ENCODE results near the gene ZNF492.
"Not testable (repeated sequence)": the region's sequence is repeated elsewhere in the genome, so short reads cannot be mapped to it uniquely, and the experiment has no call there.

Gene ZNF492

DNA sequence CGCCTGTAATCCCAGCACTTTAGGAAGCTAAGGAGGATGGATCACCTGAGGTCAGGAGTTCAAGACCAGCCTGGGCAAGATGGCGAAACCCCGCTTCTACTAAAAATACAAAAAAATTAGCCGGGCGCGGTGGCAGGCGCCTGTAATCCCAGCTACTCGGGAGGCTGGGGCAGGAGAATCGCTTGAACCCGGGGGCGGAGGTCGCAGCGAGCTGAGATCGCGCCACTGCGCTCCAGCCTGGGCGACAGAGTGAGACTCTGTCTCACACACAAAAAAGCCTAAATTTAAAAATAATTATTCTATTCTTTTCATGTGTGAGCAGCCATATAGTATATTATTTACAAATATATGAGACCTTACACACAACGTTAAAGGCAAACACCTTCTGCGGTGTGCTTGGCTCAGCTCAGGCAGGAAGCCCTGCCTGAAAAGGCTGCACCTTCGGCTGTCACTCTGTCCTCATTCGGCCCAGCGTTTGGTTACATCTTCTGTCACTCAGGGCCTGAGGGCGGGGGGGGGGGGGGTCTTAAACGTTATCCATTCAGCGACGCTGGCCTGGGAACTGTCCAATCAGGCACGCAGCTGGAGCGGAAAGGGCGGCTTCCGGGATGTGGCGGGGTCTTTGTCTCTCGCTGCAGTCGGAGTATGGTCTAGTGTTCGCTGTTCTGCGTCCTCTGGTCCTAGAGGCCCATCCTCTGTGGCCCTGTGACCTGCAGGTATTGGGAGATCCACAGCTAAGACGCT, at the start of gene ZNF492:
Gene ZNF492 (plus strand): TSS at position 619 of the 744 bp plus-strand sequence. CDS start 19,076 bp downstream, outside the sequence.
- not testable (repeated sequence) for DNase-seq

DNA sequence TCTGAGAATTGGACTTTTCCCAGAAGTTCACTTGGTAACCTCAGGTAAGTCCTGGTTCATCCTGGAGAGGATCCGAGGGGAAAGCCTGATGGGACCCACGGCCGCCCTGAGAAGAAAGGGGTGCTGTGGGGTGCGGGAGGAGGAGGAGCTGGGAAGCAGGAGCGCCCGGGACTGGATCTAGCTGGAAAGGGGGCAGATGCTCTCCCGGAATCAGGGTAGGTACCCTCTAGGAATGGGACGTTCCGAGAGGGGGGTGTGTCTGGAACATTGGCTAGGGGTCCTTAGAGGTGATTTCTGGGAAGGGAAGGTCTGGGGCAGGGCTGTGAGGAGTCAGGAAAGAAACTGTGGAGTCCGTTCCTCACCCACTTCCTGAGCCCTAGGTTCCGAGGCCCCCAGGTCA, 38.7 kb upstream of the ZNF492 start:
- no peak for DNase-seq

DNA sequence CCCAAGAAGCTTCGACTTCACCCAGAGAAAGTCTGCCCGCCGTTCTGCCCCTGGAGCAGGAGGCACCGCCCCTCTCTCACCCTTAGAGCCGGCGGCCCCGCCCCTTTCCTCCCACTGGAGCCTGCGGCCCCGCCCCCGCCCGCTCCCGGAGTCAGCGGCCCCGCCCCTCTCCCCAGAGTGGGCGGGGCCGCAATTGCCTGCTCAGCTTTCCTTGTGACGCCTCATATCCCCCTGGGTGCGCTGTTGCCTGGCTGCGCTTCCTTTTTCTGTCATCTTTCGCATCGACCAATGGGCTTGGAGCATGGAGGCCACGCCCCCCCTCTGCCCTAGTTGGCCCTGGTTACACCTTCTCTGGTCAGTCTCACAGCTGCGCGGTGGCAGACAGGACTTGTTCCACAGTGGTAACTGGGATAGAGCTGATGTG, 38.2 kb upstream of the ZNF492 start:
- no peak for DNase-seq

DNA sequence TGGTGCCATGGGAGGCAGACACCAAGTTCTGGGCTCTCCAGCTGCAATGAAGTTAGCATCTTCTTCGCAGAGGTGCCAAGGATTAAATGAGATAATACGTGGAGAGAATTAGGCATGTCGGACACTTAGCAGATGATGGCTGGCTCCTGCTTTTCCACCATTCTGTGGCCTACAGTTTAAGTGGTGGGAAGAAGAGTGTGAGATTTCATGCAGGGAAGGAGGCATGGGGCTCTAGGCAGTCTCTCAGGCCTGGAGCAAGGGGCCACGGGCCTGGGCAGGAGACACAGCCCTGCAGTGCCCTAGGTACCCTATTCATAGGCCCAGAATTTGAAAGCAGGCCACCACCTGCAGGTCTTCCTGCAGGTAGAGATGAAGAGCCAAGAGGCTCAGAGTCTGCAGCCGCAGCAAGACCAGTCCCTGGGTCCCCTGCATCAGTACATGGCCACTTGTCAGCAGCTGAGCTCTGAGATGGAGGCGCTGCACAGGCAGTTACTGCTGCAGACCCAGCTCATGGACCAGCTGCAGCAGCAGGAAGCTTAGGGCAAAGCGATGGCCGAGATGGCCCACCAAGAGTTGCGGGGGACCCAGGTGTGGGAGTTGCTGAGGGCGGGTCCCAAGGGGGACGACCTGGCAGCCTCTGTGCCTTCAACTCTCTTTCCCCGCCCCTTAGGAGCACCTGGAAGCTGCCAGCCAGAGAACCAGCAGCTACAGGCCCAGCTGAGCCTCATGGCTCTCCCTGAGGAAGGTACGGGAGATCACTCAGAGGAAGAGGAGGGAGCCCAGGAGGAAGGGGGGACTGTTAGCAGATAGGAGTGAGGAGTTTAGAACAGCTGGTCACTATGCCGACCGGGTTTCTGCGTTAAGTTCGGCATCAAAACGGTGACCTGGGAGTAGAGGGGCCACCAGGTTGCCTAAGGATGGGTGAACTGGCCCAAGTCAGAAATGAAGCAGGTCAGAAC, 33.2 kb upstream of the ZNF492 start:
- DNase-seq, result no peak

DNA sequence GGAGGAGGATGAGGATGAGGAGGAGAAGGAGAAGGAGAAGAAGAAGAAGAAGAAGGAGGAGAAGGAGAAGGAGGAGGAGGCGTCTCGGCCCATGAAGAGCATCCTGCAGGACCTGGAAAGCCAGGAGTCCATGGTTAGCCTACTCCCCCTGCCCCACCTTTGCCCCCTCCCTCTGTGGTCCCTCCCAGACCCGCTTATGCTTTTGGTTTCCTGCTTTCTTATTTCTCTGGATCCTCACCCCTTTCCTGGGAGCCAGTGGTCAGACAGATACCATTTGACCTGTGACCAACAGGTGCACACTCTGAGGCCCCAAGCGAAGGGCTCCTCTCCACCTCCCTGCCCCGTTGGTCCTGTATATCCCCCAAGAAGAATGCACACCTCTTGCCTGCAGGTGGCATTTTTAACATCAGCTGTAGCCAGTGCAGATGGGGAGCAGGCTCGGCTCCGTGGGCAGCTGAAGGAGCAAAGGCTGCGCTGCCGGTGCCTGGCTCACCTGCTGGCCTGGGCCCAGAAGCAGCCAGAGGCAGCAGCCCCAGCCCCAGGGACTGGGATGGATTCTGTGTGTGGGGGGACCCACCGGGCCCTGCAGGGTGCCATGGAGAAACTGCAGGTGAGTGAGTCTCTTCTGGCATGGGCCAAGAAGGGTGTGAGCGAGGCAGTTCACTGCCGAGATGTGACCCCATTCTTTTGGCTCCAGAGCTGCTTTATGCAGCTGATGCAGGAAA, 32.1 kb upstream of the ZNF492 start:
- DNase-seq, result no peak

DNA sequence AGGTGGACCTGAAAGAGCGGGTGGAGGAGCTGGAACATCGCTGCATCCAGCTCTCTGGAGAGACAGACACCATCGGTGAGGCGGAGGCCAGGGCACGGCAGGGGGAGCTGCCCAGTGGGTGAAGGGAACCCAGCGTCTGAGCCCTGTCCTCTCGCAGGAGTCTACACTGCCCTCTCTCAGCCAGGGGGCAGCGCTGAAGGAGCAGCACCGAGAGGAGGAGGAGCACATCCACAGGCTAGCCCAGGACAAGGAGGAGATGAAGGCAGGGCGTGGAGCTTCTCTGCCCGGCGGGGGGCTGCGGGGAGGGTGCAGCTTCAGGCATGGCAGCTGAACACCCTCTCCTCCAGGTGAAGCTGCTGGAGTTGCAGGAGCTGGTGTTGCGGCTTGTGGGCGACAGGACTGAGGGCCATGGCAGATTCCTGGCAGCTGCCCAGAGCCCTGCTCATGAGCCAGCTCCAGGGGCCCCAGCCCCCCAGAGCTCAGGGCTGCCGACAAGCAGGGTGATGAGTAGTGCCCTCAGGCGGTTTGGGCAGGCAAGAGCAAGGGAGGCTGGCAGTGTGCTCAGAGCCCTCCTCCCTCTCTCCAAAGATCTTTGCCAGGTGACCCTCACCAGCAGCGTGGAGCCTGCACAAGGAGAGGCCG, 31.4 kb upstream of the ZNF492 start:
- no peak for DNase-seq

DNA sequence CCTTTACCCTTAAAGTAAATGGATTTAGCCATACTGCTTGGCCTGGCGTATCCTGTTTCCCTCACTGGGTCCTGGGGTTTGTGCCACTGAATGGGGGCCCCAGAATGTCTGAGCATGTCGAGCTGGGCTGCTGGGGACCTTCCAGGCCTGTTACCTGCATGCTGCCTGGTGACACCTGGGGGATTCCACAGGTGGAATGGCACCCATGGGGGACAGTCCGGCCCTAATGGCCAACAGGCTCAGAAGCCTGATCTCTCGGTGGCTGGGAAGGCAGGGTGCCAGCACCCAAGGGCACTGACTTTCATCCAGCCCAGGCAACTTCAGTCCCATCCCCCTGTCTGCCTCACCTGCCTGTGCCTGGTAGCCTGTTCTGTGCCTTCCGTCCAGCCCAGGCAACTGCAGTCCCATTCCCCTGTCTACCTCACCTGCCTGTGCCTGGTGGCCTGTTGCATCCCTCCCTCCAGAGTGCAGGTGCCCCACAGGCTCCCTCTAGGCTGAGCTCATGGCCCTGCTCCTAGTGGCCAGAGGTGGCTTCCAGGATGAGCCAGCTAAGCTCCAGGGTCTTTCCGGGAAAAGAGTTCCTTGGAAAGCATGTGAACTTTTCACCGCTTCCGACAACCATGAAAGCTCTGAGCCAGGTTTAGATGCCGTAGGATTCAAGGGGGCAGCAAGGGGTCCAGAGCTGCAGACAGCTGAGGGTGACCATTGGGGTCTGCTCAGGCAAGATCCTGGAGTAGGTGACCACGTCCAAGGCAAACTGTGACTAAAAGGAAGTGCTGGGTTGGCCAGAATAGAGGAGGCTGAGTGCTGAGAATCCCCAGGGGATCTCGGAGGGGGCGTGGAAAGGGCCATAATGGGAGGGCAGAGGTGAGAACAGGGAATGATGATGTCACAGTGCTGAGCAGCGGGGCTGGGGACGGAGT, 30.3 kb upstream of the ZNF492 start:
- no peak for DNase-seq

DNA sequence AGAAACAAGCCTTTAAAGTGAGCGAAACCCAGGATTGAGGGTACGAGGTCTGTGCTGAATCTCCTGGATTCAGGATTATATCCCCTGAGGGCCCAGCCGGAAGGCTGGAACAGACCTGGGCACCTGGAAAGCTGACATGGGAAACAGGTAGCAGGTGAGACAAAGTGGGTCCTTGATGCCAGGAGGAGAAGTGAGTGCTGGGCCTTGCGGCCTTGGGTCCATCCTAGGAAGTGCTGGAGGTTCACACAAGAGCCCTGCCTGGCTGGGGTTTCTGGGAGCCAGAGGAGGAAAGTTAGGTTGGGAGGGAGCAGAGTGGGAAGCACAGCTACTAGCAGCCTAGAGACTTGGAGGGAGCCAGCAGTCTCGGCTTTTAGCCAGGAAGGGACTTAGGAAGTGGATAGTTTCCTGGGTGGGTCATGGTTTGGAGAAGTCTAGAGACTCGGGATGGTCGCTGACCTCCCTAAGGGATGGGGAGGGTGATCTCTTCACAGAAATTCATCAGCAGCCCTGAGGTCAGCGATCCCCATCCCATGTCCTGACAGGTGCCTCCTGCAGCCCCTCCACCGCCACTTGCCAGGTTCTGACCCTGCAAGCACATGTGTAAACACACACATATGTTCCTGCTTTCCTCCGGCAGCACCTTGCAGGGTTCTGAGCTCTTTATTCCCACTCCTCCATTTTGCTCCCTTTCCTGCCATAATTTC, 29.4 kb upstream of the ZNF492 start:
- no peak for DNase-seq

DNA sequence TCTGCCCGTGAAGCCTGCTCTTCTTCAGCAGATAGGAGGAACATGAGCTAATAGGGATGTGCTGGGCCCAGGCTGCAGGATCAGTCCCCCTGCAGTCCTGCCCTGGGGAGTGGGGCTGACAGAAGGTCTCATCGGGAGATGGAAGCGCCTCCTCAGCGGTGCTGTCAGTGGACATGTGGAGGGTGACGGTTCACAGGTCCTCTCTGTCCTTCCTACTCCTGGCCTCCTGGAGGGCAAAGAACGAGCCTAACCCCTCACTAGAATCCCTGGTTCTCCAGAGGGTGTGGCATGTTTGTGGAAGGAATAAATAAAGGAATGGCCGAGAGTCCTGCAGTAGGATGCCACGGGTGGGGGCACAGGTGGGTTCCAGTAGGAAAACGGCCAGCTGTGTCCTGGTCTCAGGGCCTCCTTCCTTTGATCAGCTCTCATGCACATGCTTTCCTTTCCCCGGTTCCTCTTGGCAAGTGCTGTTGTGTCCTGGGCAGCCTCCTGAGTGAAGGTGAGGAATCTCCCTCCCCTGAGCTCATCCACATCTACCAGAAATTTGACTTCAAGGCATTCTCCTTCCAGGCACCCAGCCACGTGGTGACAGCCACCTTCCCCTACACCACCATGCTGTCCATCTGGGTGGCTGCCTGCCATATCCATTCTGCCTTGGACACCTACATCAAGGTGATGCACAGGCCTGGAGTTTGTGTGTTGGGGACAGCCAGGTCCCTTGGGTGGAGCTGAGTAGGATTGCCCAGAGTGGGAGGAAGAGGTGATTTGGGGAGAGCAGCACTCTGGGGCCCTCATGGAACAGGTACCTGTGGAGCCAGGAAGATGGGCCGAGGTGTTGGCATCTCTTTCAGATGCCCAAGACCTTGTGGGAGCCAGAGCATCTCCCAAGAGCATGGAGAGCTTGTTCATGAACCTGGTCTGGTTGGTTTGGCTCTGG, 28.6 kb upstream of the ZNF492 start:
- no peak for DNase-seq

DNA sequence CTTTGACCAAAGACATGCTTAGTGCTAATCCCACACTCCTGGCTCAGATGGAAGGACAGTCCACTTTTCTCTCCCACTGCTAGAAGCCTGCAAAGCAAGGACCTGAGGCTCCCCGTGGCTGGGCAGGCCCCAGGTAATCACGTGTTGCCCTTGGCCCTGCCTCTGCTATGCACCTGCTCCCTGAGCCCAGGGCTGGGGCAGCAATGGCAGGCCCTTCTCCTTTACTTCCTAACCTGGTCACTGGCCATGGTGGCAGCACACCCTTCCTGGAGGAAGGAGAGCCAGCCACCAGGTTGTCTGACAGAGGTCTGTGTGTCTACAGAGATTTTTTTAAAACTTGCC, 27.9 kb upstream of the ZNF492 start:
- DNase-seq, result no peak

DNA sequence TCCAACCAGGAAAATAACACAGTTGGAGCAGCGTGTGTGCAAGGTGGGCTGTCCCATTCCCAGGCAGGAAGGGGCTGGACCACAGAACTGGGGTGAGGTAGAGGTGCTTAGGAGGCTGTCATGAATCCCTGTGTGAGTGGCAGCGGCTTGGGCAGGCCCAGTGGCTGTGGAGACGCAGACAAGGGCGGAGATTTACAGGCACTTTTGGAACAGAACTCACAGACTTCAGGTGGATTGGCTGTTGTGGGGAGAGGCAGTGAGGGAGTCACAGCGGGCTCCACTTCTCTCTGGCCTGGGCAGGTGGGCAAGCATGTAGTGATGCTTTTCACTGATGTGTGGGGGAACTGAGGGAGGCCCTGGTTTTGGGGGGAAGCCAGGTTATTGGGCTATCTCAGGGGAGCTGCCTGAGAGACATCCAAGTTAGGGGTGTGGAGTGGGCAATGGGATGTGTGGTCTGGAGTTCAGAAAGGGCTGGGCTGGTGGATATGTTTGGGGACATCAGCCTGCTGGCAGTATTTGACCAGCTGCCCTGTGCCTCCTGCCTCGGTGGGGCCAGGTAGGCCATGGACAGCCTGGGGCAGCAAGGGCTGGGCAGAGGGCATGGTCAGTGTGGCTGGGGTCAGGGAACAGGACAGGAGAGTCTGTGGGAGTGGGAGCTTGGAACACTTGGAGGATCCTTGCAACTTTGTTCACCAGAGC, 27.0 kb upstream of the ZNF492 start:
- DNase-seq, result no peak

DNA sequence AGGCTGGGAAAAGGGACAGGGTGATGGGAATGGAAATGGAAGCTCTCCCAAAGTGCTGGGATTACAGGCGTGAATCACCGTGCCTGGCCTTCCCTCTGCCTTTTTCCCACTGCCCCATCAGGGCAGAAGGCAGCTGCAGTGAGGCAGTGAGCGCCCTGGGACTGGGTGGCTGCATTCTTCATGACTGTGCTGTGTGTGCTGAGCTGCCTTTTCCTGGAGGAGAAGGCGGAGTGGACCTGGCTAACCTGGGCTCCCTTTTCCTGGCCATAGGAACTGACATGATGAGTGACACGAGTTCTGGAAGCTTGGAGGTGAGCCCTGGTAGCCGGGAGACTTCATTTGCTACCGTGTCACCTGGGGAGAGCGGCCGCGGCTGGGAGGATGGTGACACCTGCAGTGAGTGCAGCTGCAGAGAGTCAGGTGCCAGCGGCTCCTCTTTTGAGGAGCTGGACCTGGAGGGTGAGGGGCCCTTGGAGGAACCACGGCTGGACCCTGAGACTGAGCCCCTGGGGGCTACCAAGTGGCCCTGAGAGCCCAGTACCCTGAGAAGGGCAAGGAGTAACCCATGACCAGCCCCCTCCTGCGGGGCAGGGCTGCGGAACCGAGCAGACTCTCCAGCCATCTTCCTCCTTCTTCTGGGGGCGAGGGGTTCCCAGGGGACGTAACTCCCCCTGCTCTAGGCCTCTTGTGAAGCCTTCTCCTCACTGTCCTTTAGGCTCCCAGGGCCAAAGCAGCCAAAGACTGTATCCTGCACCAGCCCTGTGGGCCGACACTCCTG, 26.3 kb upstream of the ZNF492 start:
- no peak for DNase-seq

DNA sequence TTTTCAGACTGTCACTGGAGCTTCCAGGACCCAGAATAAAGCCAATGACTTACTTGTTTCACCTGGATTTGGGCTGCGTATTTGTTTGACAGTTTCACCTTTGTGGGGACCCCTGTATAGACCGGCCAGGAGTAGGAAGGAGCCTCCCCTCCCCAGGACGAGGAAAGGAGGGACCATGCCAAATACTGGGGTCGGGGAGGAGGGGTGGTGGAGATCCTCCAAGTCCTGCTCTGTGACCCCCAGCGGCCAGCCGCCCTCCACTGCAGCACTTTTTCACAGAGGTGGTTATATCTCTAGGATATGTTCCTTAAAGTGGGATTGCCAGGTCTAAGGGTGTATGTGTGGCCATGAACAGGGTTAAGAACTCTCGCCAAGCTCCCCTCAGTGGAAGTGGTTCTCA, 25.7 kb upstream of the ZNF492 start:
- no peak for DNase-seq

DNA sequence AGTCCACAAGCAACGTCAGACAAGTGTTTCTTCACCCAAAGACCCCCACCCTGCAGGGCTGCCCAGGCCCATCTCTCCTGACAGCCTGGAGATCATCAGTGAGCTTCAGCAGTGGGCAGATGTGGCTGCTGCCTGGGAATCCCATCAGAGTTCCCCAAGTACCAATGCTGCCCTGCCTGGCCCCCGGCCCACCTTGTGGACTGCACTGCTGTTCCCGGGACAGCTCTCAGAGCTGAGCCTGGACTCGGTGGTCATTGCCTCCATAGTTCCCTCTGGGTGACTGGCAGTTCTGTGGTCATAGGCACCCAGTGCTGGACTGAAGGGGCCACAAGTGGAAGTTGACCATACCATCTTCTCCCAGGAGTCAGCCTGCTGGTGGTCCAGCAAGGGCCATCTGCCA, 24.5 kb upstream of the ZNF492 start:
- no peak for DNase-seq

DNA sequence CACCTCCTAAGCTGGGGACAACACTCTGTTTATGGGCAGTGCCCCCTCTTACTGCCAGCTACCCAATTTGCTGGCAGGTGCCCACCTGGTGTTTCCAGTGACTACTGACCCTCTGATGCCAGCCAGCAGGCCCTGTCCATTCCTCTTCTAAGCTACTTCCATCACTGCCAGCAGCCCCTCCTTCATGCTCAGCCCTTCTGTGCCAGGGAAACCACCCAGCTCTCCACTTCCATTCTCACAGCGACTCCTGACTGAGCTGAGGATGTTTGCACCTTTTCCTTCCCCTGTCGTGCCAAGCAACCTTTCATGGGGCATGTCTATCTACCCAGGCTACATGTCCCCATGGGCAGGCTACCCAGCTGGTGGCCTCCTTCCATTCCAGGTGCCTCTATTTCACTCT, 24.0 kb upstream of the ZNF492 start:
- DNase-seq, result no peak

DNA sequence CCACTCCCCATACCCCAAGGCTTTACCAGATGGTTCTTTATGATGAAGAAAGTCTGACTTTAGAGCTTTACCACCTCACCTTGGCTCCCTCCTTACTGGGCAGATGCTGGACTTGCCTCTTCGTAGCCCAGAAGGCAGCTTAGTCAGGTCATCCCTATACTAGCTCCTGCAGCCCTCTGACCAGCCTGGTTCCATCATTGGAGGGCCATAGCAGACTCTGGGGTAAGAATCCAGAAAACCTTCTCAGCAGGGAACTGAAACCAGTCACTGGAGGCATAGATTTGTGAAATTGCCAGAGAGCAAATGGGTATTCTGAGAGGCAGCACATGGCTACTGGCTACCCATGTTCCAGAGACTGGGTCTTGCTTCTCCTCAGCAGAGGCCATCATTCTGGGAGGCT, 21.8 kb upstream of the ZNF492 start:
- no peak for DNase-seq

DNA sequence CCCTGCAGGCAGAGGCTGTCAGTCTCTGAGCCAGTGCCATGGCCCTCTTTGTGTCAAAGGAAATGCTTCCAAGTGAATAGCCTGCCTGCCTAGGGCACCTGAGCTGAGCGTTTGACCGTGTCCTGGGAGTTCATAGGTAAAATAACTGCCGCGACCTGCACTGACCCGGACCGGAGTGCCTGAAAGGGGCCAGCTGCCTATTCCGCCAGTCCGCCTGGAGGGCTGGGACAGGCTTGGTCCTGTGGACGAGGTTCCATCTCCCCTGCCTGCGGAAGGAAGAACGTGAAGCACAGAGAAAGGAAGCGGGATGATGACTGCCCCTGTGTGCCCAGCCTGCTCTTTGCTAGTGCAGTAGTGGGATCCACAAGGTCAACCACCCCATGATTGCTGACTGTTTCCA, 17.5 kb upstream of the ZNF492 start:
- no peak for DNase-seq

DNA sequence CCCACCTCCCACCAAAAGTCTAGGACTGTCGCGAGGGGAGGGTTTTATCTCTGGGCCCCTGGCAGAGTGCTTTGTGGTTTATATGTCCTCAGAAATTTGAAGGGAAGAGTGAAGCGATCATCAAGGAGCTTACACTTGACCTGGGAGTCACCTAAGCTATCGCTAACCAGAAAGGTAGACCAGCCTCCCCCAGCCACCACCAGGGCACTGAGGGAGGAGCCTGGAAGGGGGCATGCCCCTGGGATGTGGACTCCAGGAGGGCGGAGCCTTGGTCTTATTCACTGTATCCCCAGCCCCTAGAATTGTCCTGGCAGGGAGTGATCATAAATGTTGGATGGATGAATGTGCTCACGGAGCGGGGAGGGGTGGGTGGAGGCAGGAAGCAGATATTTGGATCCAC, 16.9 kb upstream of the ZNF492 start:
- DNase-seq, result not testable (repeated sequence)

Data from NCI-H2081 treated with DMSO at 0.1 percent for 48 hours (cell line).